ENCODE measurements around the gene SFT2D1. TPM values are rescaled to one million over a fixed set of nuclear protein-coding genes. Genes with fewer than 3 reads are reported as not detected.

The SFT2D1 gene
- total and polyA plus RNA-seq, 2 of the 4 experiments (the other 2 are of a cell fraction), result 10.2 to 45.8 TPM

DNA sequence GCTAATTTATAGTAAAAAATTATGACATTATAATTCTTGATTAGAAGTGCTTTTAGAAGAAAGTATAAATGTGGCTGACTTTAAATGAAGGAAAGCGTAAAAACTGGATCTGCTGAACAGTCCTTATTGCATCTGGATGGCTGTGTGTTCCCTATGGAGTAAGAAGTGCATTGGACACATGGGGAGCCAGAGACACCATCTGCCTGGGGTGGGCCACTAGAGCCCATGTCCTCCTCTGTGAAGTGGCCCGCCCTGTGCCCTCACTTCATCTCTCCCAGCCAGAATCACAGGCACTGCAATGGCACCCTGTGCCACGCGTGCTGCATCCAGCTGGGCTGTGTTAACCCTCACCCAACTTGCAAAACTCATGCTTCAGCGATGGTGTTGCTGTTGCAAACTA, 13.2 kb upstream of the SFT2D1 start:
- no peaks in the 10 kb centered on the region for H3K36me3 ChIP-seq (ENCODE audit: control insufficient read depth, insufficient read depth, low read length)
- H2AK5ac ChIP-seq (ENCODE audit: low read depth, low read length), result no peak overlapping the region
- peaks cover 3% of the 10 kb centered on the region; the same call in 1 of the 2 replicates for H3K4me1 ChIP-seq (ENCODE audit: control insufficient read depth, insufficient read depth, low read length)
- H3K27me3 ChIP-seq (ENCODE audit: control insufficient read depth, insufficient read depth, low read length), result peaks cover 19% of the 10 kb centered on the region
- no peaks in the 10 kb centered on the region for H3K9me1 ChIP-seq (ENCODE audit: insufficient read depth, low read length)
- no peak overlapping the region for H4K8ac ChIP-seq (ENCODE audit: low read depth in 2 of 2, low read length in 2 of 2)
- dilution Hi-C loops (cut with HindIII; ENCODE audit: low sequenced_read_pairs, unreplicated experiment), result no loop called here
- H2BK15ac ChIP-seq (ENCODE audit: low read depth, low read length), result no peak overlapping the region
- H3K18ac ChIP-seq (ENCODE audit: low read depth, low read length), result no peak overlapping the region
- no peaks in the 10 kb centered on the region for H3K9me3 ChIP-seq (ENCODE audit: control insufficient read depth, insufficient read depth, low read length)
- no peak overlapping the region for H2BK20ac ChIP-seq (ENCODE audit: low read depth, low read length)
- no peak overlapping the region for H3K4me3 ChIP-seq (ENCODE audit: insufficient read depth, low read depth, low read length)
- intact Hi-C loops (cut with micrococcal nuclease), result no loop called here
- no peak overlapping the region for H4K91ac ChIP-seq (ENCODE audit: insufficient read depth, low read depth, low read length)
- H2AK9ac ChIP-seq (replicated peaks; ENCODE audit: low read depth, low read length, poor library complexity), result no peak overlapping the region
- H4K20me1 ChIP-seq (ENCODE audit: insufficient read depth, low read length), result no peaks in the 10 kb centered on the region
- no peak overlapping the region for H2AFZ ChIP-seq (replicated peaks; ENCODE audit: low read length, poor library complexity)
- no peak for DNase-seq
- WGBS, 2 experiments (ENCODE audit: extremely low coverage in 2 of 2, insufficient read length in 1 of 2), result no CpG with 5 or more reads among the region's 5 CpGs
- ATAC-seq (ENCODE audit: low read depth), result peak; percentile 44
- no TSS peak for BruUV-seq (replicated peaks)
- TF ChIP-seq, protein P1, sequence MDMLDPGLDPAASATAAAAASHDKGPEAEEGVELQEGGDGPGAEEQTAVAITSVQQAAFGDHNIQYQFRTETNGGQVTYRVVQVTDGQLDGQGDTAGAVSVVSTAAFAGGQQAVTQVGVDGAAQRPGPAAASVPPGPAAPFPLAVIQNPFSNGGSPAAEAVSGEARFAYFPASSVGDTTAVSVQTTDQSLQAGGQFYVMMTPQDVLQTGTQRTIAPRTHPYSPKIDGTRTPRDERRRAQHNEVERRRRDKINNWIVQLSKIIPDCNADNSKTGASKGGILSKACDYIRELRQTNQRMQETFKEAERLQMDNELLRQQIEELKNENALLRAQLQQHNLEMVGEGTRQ (IDR thresholded peaks at IDR 0.05; ENCODE audit: low read depth, low read length), result no peak
- TF ChIP-seq MXI1 (IDR thresholded peaks at IDR 0.05; ENCODE audit: borderline replicate concordance, low read depth, low read length) (no peak), FOS (IDR thresholded peaks at IDR 0.05; ENCODE audit: low read depth, low read length) (no peak), MAZ (IDR thresholded peaks at IDR 0.05; ENCODE audit: borderline replicate concordance, low read depth, low read length) (no peak), CHD1 (IDR thresholded peaks at IDR 0.05; ENCODE audit: low read depth, low read length) (no peak), RAD21 (IDR thresholded peaks at IDR 0.05; ENCODE audit: low read length) (no peak), BHLHE40 (IDR thresholded peaks at IDR 0.05; ENCODE audit: low read depth, low read length) (no peak), RCOR1 (IDR thresholded peaks at IDR 0.05; ENCODE audit: insufficient replicate concordance, low read length) (no peak), RFX5 (IDR thresholded peaks at IDR 0.05; ENCODE audit: low read depth, low read length) (no peak), NFE2L2 (IDR thresholded peaks at IDR 0.05; ENCODE audit: low read depth, low read length) (no peak), CEBPB (IDR thresholded peaks at IDR 0.05; ENCODE audit: low read depth, low read length) (no peak), SMC3 (IDR thresholded peaks at IDR 0.05; ENCODE audit: low read depth, low read length) (no peak), POLR2A (IDR thresholded peaks at IDR 0.05; ENCODE audit: low read depth, low read length) (no peak), MAFK (IDR thresholded peaks at IDR 0.05; ENCODE audit: low read depth, low read length) (no peak)
- TF ChIP-seq, protein P2, sequence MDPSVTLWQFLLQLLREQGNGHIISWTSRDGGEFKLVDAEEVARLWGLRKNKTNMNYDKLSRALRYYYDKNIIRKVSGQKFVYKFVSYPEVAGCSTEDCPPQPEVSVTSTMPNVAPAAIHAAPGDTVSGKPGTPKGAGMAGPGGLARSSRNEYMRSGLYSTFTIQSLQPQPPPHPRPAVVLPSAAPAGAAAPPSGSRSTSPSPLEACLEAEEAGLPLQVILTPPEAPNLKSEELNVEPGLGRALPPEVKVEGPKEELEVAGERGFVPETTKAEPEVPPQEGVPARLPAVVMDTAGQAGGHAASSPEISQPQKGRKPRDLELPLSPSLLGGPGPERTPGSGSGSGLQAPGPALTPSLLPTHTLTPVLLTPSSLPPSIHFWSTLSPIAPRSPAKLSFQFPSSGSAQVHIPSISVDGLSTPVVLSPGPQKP (IDR thresholded peaks at IDR 0.05; ENCODE audit: borderline replicate concordance, low read depth, low read length), result no peak
- TF ChIP-seq, protein P3, sequence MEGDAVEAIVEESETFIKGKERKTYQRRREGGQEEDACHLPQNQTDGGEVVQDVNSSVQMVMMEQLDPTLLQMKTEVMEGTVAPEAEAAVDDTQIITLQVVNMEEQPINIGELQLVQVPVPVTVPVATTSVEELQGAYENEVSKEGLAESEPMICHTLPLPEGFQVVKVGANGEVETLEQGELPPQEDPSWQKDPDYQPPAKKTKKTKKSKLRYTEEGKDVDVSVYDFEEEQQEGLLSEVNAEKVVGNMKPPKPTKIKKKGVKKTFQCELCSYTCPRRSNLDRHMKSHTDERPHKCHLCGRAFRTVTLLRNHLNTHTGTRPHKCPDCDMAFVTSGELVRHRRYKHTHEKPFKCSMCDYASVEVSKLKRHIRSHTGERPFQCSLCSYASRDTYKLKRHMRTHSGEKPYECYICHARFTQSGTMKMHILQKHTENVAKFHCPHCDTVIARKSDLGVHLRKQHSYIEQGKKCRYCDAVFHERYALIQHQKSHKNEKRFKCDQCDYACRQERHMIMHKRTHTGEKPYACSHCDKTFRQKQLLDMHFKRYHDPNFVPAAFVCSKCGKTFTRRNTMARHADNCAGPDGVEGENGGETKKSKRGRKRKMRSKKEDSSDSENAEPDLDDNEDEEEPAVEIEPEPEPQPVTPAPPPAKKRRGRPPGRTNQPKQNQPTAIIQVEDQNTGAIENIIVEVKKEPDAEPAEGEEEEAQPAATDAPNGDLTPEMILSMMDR (conservative IDR thresholded peaks at IDR 0.05; ENCODE audit: low read depth, low read length), result no peak
- no peak overlapping the region for H2BK120ac ChIP-seq (ENCODE audit: low read depth, low read length)
- no peak overlapping the region for H3K56ac ChIP-seq (ENCODE audit: extremely low read depth, insufficient read depth, low read length)
- H3K9ac ChIP-seq (ENCODE audit: low read depth, low read length), result no peak overlapping the region
- H3K14ac ChIP-seq (replicated peaks; ENCODE audit: low read depth, low read length), result no peak overlapping the region
- no peak overlapping the region for H2BK5ac ChIP-seq (ENCODE audit: low read depth, low read length, poor library complexity, severe bottlenecking)
- H4K5ac ChIP-seq (ENCODE audit: low read depth, low read length), result no peak overlapping the region
- no peak overlapping the region for H3K4me2 ChIP-seq (ENCODE audit: low read depth, low read length)
- ChIA-PET POLR2A (ENCODE audit: unreplicated experiment) (no interaction called here), CTCF (no interaction called here)
- in situ Hi-C loops (cut with MboI; ENCODE audit: low sequenced_read_pairs), result no loop called here
- no peak overlapping the region for H3K4ac ChIP-seq (ENCODE audit: low read depth, low read length)
- H3K27ac ChIP-seq (ENCODE audit: insufficient read depth, low read length), result no peak overlapping the region
- no peaks in the 10 kb centered on the region for H3K79me1 ChIP-seq (ENCODE audit: low read depth in 1 of 2, low read length in 2 of 2)
- H3K23ac ChIP-seq (ENCODE audit: low read depth, low read length), result no peak overlapping the region
